SK-N-SH (cell line): ENCODE measurements around the gene OXSR1. TPM values are rescaled to one million over a fixed set of nuclear protein-coding genes. Genes with fewer than 3 reads are reported as not detected.

Source experiments
- CTCF ChIA-PET: fragments of 300-600, 350-600 bp; formaldehyde crosslinking; extraction: SDS; loops from one replicate; lab custom pipeline; 2021; lab: Yijun Ruan, JAX
- POLR2A ChIA-PET: fragments of 350-600 bp; sonication (Branson Sonifier 250); formaldehyde crosslinking; extraction: SDS; loops from one replicate; lab custom pipeline; 2020; ENCODE audit warnings: antibody characterized with exemption, inconsistent platforms; lab: Yijun Ruan, JAX
- DNase-seq: peaks from one replicate; pipeline ENCODE4 v3.0.0; 2012
- H2AFZ ChIP-seq: fragments of 200-600 bp; sonication (generic); 2 replicates; pipeline ENCODE4 v1.8.1; 2016; ENCODE audit warnings: antibody characterized with exemption, mild to moderate bottlenecking, low read depth
- H3F3A ChIP-seq: fragments of 200-600 bp; sonication (generic); replicated peaks from 2 replicates; pipeline ENCODE3; 2016; ENCODE audit warnings: antibody characterized with exemption, mild to moderate bottlenecking; ENCODE audit not compliant: insufficient read depth
- H3K27ac ChIP-seq, 2 experiments: fragments of 200-500 bp in 1 of 2; fragments of 200-600 bp in 1 of 2; sonication (Bioruptor generic) in 1 of 2; sonication (generic), shearing (Covaris generic) in 1 of 2; 2 replicates each; pipeline versions ENCODE4 v1.5.1 to v1.6.1; 2014 to 2016; ENCODE audit warnings: low read depth in 2 of 2, inconsistent platforms in 1 of 2, low read length in 1 of 2, mild to moderate bottlenecking in 1 of 2, mixed read lengths in 1 of 2
- H3K27me3 ChIP-seq: fragments of 200-600 bp; sonication (generic), shearing (Covaris generic); 2 replicates; pipeline ENCODE4 v1.6.1; 2016; ENCODE audit warnings: mixed run types; ENCODE audit not compliant: insufficient read depth
- H3K36me3 ChIP-seq, 2 experiments: fragments of 200-500 bp in 1 of 2; fragments of 200-600 bp in 1 of 2; sonication (Bioruptor generic) in 1 of 2; sonication (generic) in 1 of 2; replicated peaks in 1 of 2; 2 replicates each; pipeline versions ENCODE3 to v1.5.1; 2014 to 2016; ENCODE audit warnings: low read length in 1 of 2, mild to moderate bottlenecking in 1 of 2; ENCODE audit not compliant: insufficient read depth in 2 of 2, control insufficient read depth in 1 of 2
- H3K4me1 ChIP-seq, 2 experiments: fragments of 200-500 bp in 1 of 2; fragments of 200-600 bp in 1 of 2; sonication (Bioruptor generic) in 1 of 2; sonication (generic), shearing (Covaris generic) in 1 of 2; 2 replicates each; pipeline versions ENCODE4 v1.5.1 to v1.6.1; 2014 to 2016; ENCODE audit warnings: low read depth in 1 of 2, low read length in 1 of 2, mixed run types in 1 of 2; ENCODE audit not compliant: insufficient read depth in 2 of 2, control insufficient read depth in 1 of 2
- H3K4me2 ChIP-seq: fragments of 200-600 bp; sonication (generic), shearing (Covaris generic); 2 replicates; pipeline ENCODE4 v1.6.1; 2017; ENCODE audit warnings: mixed run types
- H3K4me3 ChIP-seq, 2 experiments: fragments of 200-500 bp in 1 of 2; fragments of 200-600 bp in 1 of 2; sonication (Bioruptor generic) in 1 of 2; sonication (generic), shearing (Covaris generic) in 1 of 2; 2 replicates each; pipeline versions ENCODE4 v1.5.1 to v1.8.1; 2014 to 2016; ENCODE audit warnings: low read depth in 2 of 2, inconsistent platforms in 1 of 2, low read length in 1 of 2, mild to moderate bottlenecking in 1 of 2, mixed read lengths in 1 of 2, moderate library complexity in 1 of 2
- H3K79me2 ChIP-seq: fragments of 200-600 bp; sonication (generic); 2 replicates; pipeline ENCODE4 v1.8.1; 2017; ENCODE audit warnings: mild to moderate bottlenecking; ENCODE audit not compliant: insufficient read depth
- H3K9ac ChIP-seq: fragments of 200-600 bp; sonication (generic); 2 replicates; pipeline ENCODE4 v1.6.1; 2017; ENCODE audit warnings: mixed run types
- H3K9me2 ChIP-seq: fragments of 200-600 bp; sonication (generic); 2 replicates; pipeline ENCODE4 v1.6.1; 2017; ENCODE audit warnings: mixed run types
- H3K9me3 ChIP-seq: fragments of 200-600 bp; sonication (generic); 2 replicates; pipeline ENCODE4 v1.6.1; 2017; ENCODE audit warnings: mixed run types, mild to moderate bottlenecking, moderate library complexity
- H4K20me1 ChIP-seq: fragments of 200-600 bp; sonication (generic); 2 replicates; pipeline ENCODE4 v1.6.1; 2017; ENCODE audit warnings: mild to moderate bottlenecking, mixed run types; ENCODE audit not compliant: insufficient read depth
- CHD2 ChIP-seq: fragments of 150-350 bp; IDR thresholded peaks from 2 replicates; pipeline ENCODE4 v1.6.1; 2018; ENCODE audit warnings: low read length; ENCODE audit not compliant: partially characterized antibody
- CTCF ChIP-seq: fragments of 200-600 bp; sonication (generic); IDR thresholded peaks from 2 replicates; pipeline ENCODE4 v1.6.1; 2017; ENCODE audit warnings: antibody characterized with exemption, mild to moderate bottlenecking, moderate library complexity
- ELF1 ChIP-seq: IDR thresholded peaks from 2 replicates; pipeline ENCODE4 v1.4.0; 2012
- EP300 ChIP-seq, 2 experiments: IDR thresholded peaks; 2 replicates each; pipeline versions ENCODE4 v1.4.0 to v1.6.1; 2012; ENCODE audit warnings: borderline replicate concordance in 1 of 2, low read depth in 1 of 2, low read length in 1 of 2
- FOXM1 ChIP-seq: IDR thresholded peaks from 2 replicates; pipeline ENCODE4 v1.4.0; 2012; ENCODE audit warnings: low read depth, mild to moderate bottlenecking
- JUND ChIP-seq: IDR thresholded peaks from 2 replicates; pipeline ENCODE4 v1.4.0; 2012
- MEF2A ChIP-seq: IDR thresholded peaks from 2 replicates; pipeline ENCODE4 v1.4.0; 2012; ENCODE audit warnings: low read depth, borderline replicate concordance
- MXI1 ChIP-seq: IDR thresholded peaks from 2 replicates; pipeline ENCODE4 v1.6.1; 2012; ENCODE audit warnings: mild to moderate bottlenecking, low read depth, low read length, improper control_type of control experiment
- NRF1 ChIP-seq: IDR thresholded peaks from 2 replicates; pipeline ENCODE4 v1.6.1; 2012; ENCODE audit warnings: low read depth, mild to moderate bottlenecking, low read length
- PBX3 ChIP-seq: IDR thresholded peaks from 2 replicates; pipeline ENCODE4; 2012
- POLR2AphosphoS5 ChIP-seq: IDR thresholded peaks from 2 replicates; pipeline ENCODE4 v1.6.1; 2012; ENCODE audit warnings: low read depth, low read length
- RAD21 ChIP-seq: IDR thresholded peaks from 2 replicates; pipeline ENCODE4 v1.6.1; 2012; ENCODE audit warnings: mild to moderate bottlenecking, low read length
- RXRA ChIP-seq: IDR thresholded peaks from 2 replicates; pipeline ENCODE4 v1.4.0; 2012; ENCODE audit warnings: low read depth, mild to moderate bottlenecking, borderline replicate concordance
- SIN3A ChIP-seq: IDR thresholded peaks from 2 replicates; pipeline ENCODE4 v1.6.1; 2012; ENCODE audit warnings: low read depth, mild to moderate bottlenecking, low read length, moderate library complexity, borderline replicate concordance
- SMC3 ChIP-seq: IDR thresholded peaks from 2 replicates; pipeline ENCODE4 v1.6.1; 2012; ENCODE audit warnings: low read depth, low read length, improper control_type of control experiment
- TCF12 ChIP-seq: IDR thresholded peaks from 2 replicates; pipeline ENCODE4 v1.4.0; 2012
- USF2 ChIP-seq: fragments of 150-350 bp; IDR thresholded peaks from 2 replicates; pipeline ENCODE4 v1.6.1; 2017; ENCODE audit warnings: antibody characterized with exemption, low read length, low read depth, borderline replicate concordance
- ZBTB33 ChIP-seq: IDR thresholded peaks from 2 replicates; pipeline ENCODE4 v1.4.0; 2012; ENCODE audit warnings: low read depth, borderline replicate concordance
- WGBS: methylation state at CpG from one replicate; pipeline ENCODE4 v1.1.6; 2017; ENCODE audit warnings: low lambda C conversion rate; 5-methylcytosine and 5-hydroxymethylcytosine counted together
- polyA plus RNA-seq, 3 experiments: library from polyadenylated mRNA; depleted of rRNA; stranded (reverse); fragments of >200 nt; gene quantifications; 2 replicates each; pipeline ENCODE4 v1.2.3, GENCODE V29; 2012

The OXSR1 gene
- polyA plus RNA-seq, 1 of the 3 experiments (the other 2 are of a cell fraction) = 22.3 TPM

- no peak for TF ChIP-seq FOXM1
- TF ChIP-seq TCF12 = no peak
- no peak for TF ChIP-seq POLR2AphosphoS5
- no peak for TF ChIP-seq JUND
- no peak for TF ChIP-seq RXRA
- TF ChIP-seq SMC3 = no peak
- no peak for TF ChIP-seq EP300 (IDR thresholded peaks at IDR 0.05; ENCODE audit: borderline replicate concordance in 1 of 2, low read depth in 1 of 2, low read length in 1 of 2)
- no peak for TF ChIP-seq MXI1
- no peak for TF ChIP-seq MEF2A
- no peak for TF ChIP-seq SIN3A
- no peak for TF ChIP-seq ELF1
- TF ChIP-seq NRF1 = no peak
- no peak for TF ChIP-seq CHD2
Observed at GRCh38 chr3:38127611-38128302, 37.6 kb upstream of the OXSR1 start (continued).

GRCh38 chr3:38128303-38128655 lies 37.1 kb upstream of the OXSR1 start:
- ChIA-PET POLR2A (no interaction called here), CTCF (interaction anchor here (0.8 to 2.3 kb wide), 2 partner anchors 9 to 11 kb away, joined by 4 to 7 read pairs; no protein-coding TSS in a partner anchor)
- no peaks in the 10 kb centered on the region for H4K20me1 ChIP-seq
- no peak overlapping the region for H2AFZ ChIP-seq
- H3K4me3 ChIP-seq = no peak overlapping the region
- H3K27me3 ChIP-seq = no peaks in the 10 kb centered on the region
- H3K9me2 ChIP-seq = no peaks in the 10 kb centered on the region
- no peak overlapping the region for H3K4me2 ChIP-seq
- H3F3A ChIP-seq = no peaks in the 10 kb centered on the region
- TF ChIP-seq USF2 = no peak
- no peak for TF ChIP-seq ZBTB33
- TF ChIP-seq PBX3 = no peak
- no peak for TF ChIP-seq SMC3
- no peak for TF ChIP-seq RAD21
- no peak for TF ChIP-seq EP300 (IDR thresholded peaks at IDR 0.05; ENCODE audit: borderline replicate concordance in 1 of 2, low read depth in 1 of 2, low read length in 1 of 2)
- TF ChIP-seq FOXM1 = no peak
- no peak for TF ChIP-seq CTCF
- no peaks in the 10 kb centered on the region; the same call in 1 of the 2 replicates for H3K79me2 ChIP-seq
- no peak overlapping the region for H3K27ac ChIP-seq
- H3K36me3 ChIP-seq = peaks cover 36 to 81% of the 10 kb centered on the region in 2 experiments
- H3K9ac ChIP-seq = no peak overlapping the region
- DNase-seq = no peak
- no peaks in the 10 kb centered on the region for H3K4me1 ChIP-seq
- H3K9me3 ChIP-seq = no peaks in the 10 kb centered on the region
- WGBS = 100% methylated on average over 1 of the region's 1 CpG
